Measurements from ENCODE around the gene CDH23.

Gene CDH23

DNA sequence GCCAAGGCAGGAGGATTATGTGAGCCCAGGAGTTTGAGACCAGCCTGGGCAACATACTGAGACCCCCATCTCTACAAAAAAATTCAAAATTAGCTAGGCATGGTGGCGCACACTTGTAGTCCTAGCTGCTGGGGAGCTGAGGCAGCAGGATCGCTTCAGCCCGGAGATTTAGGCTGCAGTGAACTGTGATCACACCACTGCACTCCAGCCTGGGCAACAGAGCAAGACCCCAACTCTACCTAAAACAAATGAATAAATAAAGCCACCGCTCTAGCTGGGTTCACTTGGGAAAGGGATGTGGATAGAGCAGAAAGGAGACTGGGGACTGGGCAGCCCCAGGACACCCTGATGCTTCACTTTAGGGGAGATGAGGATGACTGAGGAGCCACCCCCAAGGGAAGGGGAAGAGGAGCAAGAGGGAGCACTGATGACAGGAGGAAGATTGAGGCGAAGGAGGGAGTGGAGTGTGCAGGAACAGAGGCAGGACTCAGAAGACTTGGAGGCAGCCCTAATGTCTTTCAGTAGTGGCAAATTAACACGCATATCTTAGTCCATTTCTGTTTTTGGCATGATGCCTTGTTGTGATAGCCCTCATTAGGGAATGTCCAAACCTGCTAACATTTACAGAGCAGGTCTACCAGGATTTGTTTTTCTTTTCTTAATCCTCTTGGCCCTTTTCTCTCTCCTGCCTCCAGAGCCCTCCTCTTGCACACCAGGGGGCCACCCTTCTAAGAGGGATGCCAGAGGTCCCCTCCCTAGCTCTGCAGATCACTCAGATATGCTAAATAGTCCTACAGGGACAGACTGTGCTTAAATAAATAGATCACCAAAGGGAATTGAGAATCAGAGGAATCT is 234.5 kb downstream of the CDH23 start:
- FAIRE-seq (no peak), DNase-seq (ENCODE audit: insufficient read length, low spot score) (no peak)

DNA sequence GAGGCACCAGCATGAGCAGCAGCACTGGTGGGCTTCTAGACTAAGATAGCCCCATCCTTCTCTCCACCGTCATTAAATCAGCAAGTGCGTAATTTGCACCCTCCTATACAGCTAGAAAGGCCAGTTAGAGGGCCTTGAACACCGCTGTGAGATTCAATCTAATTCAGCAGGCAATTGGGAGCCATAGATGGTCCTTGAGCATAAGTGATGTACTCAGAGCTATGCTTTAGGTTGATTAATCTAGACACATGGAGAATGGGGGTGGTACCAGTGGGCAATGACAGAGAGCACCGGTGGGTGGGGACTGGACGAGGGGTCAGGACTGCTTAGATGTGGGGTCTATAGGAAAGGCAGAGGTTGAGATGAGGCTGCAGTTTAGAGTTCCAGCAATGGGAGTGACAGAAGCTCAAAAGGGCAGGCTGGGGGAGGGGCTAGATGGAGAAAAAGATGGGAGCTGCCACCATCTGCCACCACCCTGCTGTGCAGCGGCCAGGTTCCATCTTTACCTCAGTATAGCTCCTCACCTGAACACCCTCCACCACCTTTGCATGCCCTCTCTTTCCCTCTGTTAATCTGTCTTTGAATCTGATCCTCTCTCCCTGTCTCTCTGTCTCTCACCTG is 235.6 kb downstream of the CDH23 start:
- no peak for DNase-seq (ENCODE audit: insufficient read length, low spot score)
- FAIRE-seq, result no peak

DNA sequence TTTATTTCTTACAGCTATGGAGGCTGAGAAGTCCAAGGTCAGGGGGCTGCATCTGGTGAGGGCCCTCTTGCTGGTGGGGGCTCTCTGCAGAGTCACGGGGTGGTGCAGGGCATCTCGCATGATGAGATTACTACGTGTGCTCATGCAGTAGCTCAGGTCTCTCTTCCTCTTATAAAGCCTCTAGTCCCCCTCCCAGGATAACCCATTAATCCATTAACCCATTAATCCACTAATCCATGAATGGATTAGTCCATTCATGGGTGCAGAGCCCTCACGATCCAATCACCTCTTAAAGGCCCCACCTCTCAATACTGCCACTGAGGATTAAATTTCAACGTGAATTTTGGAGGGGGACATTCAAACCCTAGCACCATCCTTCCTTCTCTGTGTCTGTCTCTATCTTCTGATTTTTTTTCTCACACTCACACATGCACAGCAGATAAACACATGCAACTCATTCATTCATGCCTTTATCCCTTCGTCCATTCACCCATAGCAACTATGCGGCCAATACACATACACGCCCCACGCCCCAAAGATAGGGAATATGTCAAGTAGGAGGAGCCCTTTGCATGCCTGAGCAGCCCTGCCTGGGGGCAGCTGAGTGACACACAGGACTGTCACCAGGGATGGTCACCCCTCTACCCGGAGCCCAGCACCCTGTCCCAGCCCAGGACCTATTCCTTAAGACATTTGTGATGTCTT is 236.3 kb downstream of the CDH23 start:
- no peak for FAIRE-seq
- DNase-seq (ENCODE audit: insufficient read length, low spot score), result no peak

DNA sequence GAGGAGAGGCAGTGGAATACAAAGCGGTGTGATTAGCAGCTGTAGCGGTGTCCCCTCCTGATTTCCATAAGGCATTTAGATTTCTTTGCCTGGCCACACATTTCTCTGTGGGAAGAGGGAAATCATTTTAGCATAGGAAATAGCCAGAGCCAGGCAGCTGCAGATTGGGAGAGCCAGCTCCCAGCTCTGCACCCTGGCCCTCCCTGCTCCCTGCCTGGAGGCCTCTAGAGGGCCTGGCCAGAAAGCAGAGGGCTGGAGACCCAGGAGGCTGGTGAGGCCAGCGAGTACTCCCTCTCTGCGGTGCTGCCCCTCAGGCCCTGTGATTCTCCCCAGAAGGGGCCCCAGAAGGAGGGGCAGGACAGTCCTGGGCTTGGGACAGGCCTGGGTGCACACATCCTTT is 237.2 kb downstream of the CDH23 start:
- DNase-seq (ENCODE audit: insufficient read length, low spot score) (no peak), FAIRE-seq (no peak)

DNA sequence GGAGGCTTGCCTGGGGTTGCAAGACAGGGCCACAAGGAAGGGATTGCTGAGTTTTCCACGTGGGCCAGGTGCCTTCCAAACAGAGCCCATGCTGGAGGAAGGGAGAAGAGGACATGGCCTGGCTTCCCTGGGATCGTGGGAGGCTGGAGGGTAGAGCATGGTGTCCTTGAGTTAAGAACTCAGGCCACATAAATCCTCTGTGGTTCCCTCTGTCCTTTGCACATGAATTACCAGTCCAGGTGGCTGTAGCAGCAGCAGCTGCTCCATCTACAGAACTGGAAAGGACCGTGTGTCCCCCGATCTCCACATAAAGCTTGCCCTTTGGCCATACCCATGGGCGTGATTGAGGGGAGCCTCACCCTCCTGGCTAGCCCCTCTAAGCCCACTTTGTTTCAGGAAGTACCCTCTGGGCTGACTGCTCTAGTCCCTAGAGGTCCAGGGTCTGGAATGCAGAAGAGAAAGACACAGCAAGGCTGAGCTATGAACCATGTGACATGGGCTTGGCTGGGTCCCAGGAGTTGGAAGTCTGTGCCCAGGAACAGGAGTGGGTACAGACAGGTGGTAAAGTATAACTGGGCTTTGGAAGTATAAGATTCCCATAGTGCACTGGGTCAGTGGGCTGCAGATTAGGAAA is 237.9 kb downstream of the CDH23 start:
- no peak for FAIRE-seq
- no peak for DNase-seq (ENCODE audit: insufficient read length, low spot score)

DNA sequence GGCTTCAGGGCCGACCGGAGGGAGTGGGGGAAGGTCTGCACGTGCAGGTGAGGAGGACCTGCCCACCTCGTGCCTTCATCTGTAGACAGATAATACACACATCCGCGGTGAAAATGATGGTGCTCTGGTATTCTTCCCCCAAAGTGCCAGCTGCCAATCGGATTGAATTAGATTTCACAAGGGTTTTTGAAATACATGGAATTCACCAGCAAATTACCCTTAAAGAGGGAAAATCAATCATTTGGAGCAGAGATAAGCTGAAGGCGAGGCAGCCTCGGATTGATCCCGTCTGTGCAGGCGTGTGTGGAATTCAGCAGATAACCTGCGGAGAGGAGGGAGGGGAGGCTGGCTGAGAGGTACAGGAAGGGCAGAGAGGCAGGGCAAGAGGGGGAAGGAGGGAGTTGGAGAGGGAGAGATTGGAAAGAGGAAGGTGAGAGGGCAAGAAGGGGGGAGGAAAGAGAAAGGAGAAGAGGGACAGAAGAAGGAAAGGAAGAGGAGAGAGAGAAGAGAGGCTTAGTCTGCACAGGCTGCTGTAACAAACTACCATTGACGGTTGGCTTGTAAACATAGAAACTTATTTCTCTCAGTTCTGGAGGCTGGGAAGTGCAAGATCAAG is 238.6 kb downstream of the CDH23 start:
- DNase-seq (ENCODE audit: insufficient read length, low spot score) (no peak), FAIRE-seq (no peak)

DNA sequence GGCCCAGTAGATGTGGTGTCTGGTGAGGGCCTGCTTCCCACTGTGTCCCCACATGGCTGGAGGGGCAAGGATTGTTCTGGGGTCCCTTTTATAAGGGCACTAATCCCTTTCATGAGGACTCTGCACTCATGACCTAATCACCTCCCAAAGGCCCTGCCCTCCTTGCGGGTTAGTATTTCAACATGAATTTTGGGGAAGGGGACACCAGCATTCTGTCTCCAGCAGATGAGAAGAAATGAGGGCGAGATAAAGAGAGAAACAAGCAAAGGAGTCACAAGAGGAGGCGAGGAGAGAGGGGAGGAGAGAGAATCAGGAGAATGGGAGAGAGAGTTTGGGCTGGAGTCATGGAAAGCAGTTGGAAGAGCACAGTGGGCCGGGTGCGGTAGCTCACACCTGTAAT is 239.1 kb downstream of the CDH23 start:
- FAIRE-seq (no peak), DNase-seq (ENCODE audit: insufficient read length, low spot score) (no peak)

DNA sequence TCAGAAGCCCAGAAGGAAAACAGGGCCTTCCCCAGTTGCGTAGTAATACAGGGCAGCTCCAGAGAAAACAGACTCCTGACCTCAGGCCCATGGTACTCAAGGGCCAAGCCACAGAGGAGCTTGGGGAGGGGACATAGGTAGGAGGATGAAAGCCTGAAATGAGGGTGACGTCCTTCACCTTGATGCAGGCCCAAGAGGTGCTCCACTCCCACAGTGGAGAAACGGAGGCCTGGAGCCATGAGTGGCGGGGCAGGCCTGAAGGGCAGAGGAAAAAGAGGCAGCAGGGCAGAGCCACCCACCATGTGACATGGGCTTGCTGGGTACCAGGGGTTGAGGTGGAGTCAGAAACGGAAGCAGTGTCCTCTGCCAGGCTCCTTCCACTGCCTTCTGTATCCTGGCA is 239.9 kb downstream of the CDH23 start:
- no peak for DNase-seq (ENCODE audit: insufficient read length, low spot score)
- no peak for FAIRE-seq

DNA sequence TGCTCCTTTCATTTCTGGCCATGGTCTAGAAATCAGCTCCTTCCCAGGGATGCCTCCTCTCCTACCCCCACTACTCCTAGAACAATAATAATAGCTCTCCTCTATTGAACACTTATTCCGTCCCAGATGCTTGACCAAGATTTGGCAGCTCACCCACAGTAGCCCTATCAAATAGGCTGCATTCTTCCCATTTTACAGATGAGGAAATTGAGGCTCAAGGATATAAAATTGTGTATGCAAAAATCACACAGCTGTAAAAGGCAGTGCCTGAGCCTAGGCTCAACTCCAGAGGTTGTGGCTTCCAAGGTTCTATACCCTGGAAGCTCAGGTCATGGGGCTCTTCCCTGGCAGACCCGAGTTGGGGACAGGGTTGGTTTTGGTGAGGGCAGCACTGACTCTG is 240.6 kb downstream of the CDH23 start:
- DNase-seq (ENCODE audit: insufficient read length, low spot score), result no peak
- no peak for FAIRE-seq

DNA sequence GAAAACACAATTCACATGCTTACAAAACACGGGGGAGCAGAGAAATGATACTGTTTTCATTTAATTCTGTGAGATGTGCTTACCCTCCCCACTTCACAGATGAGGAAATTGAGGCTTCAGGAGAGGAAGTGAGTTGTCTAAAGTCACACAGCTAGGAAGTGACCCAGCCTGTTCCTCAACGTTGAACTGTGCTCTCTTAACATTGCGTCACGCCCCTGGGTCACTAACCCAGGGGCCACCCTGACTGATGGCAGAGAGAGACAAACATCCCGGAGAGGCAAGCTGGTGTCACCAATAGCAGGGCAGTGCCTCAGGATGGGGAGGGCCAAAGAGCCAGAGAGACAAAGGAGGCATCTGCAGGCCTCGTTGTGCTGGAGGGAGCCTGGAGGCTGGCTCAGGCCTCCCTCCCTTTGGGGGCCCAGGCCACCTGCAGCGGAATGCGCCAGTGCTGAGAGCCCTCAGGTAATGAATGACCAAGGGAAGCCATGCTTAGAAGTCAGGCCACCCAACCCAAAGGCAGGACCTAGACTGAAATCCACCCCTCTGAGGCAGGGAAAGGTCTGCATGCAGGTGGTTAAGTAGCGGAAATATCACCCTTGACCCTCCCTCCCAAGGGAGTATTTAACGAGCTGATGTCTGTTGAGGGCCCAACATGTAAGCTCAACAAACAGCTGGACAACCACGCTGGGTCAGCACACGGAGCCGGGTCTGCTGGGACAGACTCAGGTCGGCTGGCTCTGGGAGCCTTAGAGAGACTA is 241.5 kb downstream of the CDH23 start:
- no peak for FAIRE-seq

DNA sequence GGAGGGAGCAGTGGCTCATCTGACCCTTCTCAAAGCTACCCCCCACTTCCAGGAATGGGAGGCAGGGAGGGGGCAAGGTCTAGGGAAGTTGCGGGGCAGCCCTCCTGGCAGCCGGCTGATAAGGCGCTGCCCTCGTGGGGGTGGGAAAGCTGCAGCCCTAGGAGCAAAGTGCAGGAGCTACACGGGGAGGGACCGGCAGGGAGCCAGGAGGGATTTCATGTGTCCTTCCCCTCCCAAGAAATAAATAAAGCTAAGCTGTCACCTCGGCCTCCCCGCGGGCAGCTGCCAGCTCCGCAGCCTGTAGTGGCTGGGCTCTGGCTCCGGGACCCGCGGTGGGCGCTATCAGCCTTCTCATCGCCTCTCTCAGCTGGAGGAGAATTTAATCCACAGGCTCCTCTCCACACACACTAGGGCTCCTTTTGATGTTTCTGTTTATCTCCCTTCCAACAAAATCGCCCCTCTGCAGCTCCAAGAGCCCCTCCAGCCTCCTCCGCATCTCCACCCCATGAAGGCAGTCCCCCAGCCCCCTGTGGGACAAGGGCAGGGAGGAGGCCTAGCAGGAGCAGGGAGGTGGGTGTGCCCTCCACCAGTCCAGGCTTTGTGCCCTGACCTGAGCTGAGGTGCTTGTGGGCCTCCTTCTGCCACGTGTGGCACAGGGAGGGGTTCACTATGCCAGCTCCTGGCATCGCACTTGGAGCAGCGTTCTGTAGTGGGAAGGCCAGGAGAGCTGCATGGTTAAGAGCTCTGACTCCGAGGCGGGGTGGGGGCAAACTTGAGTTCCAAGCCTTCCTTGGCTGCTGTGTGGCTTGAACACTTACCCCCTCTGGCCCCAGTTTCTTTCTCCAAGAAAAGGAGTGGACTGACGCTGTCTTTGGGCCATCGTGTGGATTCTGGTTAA is 242.4 kb downstream of the CDH23 start:
- FAIRE-seq (no peak), DNase-seq (ENCODE audit: insufficient read length, low spot score) (no peak)

More for the DNA sequence above, 241.5 kb downstream of the CDH23 start:
- DNase-seq (ENCODE audit: insufficient read length, low spot score), result no peak

DNA sequence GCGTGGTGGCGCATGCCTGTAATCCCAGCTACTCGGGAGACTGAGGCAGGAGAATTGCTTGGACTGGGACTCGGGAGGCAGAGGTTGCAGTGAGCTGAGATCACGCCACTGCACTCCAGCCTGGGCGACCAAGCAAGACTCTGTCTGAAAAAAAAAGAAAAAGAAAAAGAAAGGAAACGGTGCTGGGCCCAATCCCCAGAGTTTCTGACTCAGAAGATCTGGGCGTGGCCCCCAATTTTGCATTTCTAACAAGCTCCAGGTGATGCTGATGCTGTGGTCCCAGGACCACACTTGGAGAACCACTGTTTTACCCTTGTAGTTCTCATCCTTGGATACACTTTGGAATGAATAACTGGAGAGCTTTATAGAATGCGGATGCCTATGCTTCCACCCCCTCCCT is 243.9 kb downstream of the CDH23 start:
- FAIRE-seq (no peak), DNase-seq (ENCODE audit: insufficient read length, low spot score) (no peak)

DNA sequence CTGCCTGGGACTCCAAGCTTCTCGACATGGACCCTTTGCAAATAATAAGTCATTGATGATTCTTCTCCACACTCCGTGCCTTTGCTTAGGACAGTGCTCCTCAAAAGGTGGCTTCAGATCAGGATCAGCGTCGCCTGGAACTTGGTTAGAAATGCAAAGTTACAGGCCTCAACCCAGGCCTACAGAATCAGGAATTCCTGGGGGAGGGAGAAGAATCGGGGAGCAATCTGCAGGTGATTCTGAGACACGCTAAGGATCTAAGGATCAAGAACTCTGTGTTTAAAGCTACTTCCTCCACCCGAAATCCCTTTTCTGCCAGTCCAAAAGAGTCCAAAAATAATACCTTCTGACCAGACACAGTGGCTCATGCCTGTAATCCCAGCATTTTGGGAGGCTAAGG is 244.7 kb downstream of the CDH23 start:
- FAIRE-seq (no peak), DNase-seq (ENCODE audit: insufficient read length, low spot score) (no peak)

DNA sequence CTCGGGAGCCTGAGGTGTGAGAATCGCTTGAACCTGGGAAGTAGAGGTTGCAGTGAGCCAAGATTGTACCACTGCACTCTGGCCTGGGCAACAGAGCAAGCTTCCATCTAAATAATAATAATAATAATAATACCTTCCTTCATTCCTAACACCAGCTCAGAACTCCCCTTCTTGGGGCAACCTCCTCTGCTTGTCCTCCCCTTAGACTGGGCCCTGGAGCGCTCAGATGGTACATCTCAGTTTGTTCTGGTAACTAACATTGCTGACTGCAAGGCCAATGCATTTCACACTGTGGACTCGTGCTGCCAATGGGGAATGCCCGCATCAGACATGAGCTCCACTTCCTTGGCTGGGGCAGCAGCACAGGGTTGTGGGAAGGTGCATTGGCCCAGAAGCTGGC is 245.3 kb downstream of the CDH23 start:
- FAIRE-seq (no peak), DNase-seq (ENCODE audit: insufficient read length, low spot score) (no peak)

DNA sequence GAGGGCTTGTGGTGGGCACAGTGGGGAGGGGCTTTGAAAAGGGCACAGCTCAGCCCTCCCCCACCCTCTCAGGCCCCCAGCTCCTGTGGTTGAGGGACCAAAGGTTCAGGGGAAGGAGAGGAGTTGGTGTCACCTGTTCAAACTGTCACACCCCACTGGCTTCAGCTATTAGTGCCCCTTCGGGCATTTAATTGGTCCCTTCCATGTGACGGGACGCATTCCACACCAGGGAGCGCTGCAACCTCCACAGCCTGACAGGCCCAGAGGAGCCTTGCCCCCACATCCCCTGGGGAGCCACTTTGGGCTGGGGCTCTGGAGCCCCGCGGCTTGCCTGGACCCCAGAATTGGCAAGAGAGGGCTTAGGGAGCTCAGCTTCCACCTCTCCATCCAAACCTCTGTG is 247.2 kb downstream of the CDH23 start:
- FAIRE-seq (no peak), DNase-seq (ENCODE audit: insufficient read length, low spot score) (no peak)

DNA sequence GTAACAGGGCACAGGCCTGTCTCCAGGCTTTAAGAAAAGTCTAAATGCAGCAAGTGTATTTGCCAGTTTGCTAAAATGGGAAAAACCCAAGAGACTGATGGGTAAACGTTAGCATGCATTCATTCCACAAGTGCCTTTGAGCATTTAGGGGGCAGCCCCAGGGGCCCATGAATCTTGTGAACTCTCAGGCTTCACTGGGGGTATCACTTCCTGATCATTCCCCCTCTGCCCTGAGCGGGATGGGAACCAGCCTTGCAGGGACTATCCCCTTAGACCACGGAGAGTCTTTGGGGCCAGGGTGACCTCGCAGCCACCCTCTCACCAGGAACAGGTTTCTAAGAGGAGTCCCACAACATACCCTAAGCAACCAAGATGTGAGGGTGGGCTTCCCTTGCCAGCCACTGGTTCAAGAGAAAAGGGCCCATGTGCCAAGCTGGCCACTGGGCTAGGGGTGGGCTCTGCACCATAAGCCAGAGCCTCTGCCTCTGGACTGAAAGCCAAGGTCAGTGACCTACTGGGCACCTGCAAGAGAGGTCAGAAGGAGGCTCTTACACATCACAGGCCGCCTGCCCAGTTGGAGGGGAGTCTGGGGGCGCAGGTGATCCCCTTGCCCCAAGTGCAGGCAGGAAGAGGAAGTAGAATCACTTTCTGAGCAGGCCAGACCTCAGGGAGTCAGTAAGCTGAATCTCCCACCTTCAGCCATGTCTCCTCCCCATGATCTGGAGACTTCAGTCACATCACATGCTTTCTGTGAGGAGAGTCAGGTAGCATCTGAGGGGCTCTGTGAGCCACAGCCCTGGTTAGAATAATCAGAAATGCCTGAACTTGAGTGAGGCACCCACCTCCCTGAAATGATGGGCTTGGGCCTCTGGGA is 247.8 kb downstream of the CDH23 start:
- no peak for DNase-seq (ENCODE audit: insufficient read length, low spot score)
- no peak for FAIRE-seq

DNA sequence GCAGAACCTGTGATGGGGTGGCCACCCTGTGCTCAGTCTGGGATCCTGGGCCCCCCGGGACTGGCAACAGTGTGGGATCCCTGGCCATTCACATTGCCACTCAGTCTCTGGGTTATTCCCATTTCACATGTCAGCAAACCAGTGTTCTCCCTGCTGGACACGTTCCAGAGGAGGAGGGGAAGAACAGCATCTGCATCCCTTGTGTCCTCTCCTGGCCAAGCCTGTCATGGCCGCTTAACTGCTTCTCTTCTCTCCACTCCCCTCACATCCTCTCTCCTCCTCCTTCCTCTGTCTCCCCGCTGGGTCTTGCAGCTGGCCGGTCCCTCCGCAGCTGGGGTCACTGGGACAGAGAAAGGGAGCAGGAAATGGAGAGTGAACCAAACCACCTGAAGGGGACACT is 248.5 kb downstream of the CDH23 start:
- FAIRE-seq (no peak), DNase-seq (ENCODE audit: insufficient read length, low spot score) (no peak)

DNA sequence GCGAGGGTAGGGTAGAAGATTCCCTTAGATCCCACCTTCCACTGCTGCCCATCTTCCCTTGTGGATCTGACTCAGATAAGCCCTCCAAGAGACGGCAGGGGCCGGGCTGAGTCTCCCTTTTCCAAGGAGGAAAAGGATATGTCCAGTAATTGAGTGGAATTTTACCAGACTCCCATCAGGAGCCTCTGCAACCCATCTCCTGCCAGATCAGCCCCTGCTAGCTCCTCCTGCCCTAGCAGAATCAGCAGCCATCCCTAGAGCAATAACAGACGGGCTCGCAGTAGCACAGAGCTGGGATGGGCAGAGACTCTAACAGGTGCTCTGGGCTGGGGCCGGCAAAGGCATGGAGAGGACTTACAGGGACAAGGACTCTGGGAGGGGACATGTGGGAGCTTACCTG is 249.3 kb downstream of the CDH23 start:
- FAIRE-seq, result no peak
- no peak for DNase-seq (ENCODE audit: insufficient read length, low spot score)
